HG03135 (cell line): ENCODE data around the gene NAV2.

ENCODE experiments used
- ATAC-seq: cut with Tn5 transposase; IDR thresholded peaks from one replicate; pipeline ENCODE4 v1.9.1; 2021; ENCODE audit warnings: mild to moderate bottlenecking, moderate library complexity; ENCODE audit not compliant: unreplicated experiment

NAV2 gene

DNA sequence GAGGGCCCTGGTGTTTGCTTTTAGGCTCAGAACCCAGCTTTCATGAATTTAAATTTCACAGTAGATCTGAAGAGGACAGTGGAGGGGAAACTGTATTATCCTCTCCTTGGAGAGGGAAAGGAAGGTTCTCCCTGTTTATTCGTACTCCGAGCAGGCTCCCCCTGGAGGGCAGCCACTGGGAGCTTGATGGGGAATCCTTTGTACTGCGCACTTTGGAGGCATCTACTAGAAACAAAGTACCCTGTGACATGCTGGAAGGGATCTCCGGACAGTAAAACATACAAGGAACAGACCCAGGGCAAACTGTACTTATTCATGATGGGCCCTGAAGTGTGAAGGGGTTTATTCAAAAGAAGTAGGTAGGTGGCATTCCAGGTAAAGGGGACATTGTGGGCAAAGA lies 27.2 kb downstream of the NAV2 start:
- no peak for ATAC-seq

DNA sequence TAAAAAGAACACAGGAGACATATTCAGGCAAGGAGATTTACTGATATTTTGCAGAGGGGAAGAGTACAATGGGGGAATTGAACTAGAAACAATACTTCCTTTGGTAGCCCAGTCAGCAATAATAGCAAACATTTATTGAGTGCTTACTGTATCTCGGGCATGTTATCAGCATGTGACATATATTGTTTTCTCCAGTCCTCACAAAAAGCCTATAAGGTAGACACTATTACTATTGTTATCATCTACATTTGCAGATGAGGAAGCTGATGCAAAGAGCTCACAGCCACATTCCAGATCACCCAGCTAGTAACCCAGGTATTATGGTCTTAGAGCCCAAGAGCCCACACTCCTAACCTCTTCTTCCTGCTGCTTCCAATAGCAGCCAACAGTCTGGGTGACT lies 27.9 kb downstream of the NAV2 start:
- ATAC-seq, result no peak

DNA sequence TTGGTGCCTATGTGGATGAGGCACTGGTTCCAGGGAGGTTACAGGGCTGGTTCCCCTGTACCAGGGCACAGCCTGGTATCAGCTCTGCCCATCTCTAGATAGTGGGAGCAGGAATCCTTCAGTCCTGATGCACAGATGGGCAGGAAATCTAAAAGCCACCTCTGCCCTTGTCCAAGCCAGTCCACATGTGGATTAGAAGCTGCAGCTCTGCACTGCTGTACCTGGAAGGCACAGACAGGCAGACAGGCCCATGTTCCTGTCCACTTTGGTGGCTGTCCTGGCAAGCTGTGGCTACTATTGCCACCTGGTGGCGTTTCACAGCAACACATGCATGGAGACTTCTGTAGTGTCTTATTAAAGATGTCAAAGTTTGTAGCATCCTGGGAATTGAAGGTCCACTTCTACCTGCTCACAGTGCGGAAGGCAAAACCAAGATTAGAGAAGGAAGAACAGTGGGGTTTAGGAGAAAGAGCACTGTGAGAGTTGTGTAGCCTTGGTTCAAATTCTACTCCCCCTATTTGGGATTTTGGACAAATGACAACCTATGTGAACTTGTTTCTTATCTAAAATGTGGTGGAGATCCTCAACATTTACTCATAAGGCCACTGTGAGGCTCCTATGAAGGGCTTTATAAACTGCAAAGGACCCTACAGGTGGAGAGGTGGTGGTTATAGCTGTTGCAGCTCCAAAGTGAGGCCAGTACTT lies 30.1 kb downstream of the NAV2 start:
- peak; percentile 87 for ATAC-seq

DNA sequence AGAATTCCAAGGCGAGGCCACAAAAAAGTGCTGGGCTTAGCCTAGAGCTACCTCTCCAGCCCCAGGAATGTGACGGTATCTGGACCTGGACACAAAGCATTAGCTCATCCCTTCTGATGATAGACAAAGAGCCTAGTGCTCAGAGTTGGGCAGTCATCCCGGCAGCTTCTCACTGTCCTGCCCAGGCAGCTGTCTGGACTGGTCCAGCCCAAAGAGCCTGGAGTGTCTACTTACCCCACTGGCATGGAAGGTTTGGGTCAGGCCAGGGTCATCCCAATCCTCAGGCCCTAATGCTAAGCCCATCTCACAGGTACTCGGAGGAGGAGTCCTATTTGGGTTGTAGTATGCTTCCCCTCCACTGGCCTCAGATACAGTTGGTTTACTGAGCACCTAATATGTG lies 31.0 kb downstream of the NAV2 start:
- ATAC-seq, result no peak

DNA sequence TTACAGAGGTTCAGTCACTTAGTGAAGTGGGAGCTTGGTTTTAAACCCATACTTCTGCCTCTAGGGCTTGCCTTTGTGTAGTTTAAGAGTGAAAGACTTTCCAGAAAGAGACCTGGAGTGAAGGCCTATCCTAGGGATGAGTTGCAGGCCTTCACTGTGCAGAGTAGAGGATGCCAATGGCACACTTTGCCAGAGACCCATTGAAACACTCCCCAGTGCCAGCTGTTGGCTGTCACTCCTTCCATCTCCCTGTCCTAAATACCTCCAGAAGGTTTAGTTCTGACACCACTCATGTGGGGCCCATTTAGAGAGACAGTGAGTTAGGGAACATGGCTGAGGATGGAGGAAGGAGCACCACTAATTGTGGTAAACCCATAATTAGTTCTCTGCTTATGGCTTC lies 31.5 kb downstream of the NAV2 start:
- no peak for ATAC-seq

DNA sequence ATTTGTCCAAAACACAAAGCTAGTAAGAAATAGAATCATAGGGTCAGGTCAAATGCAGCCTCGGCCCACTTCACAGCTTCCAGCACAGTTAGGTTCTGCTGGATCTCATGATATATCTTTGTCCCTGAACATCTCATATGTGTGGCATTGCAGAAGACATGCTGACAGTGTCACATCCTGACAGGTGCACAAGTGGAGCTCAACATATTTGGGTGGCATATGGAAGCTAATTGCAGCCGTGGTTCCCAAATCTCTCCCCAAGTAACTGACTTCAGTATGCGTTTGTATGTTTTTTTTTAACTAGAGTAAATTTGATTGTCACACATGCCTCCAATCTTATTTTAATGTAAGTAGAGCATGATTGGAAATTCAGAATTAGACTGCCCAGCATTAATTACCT lies 33.4 kb downstream of the NAV2 start:
- ATAC-seq, result no peak

DNA sequence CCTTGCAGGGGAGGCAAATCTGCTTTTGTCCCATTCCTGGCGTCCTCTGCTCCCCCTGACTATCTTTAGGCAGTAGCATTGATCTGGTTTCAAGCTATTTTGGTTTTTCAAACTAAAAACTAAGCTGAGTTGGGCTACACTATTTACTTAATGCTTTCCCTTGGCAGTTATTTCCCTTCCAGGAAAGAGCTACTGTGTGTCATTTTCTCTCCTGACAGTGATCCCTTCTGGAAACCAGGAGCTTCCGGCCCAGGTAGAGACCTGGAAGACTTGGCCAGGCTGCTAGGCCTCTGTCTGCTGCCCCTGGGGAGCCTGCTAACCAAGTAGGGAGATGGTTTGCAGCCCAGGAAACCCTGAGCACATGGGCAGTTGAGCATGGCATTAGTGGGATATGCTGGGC lies 35.0 kb downstream of the NAV2 start:
- ATAC-seq, result no peak

DNA sequence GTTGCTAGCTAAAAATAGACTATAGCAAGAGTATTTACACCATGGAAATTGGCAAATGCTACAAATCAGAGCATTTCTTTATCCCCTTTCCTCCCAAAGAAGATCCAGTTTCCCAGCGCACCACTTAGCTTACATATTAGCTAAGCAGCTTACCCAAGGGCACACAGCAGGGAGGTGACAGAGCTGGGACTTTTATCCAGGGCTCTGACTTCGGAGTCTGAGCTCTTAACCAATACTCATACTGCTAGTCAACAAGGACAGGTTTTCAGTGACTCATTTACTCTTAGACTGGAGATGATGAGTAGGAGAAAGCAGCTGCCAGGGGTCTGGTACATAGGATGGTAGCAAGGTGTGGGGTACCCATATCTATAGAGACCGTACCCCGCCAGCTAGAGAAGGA lies 38.4 kb downstream of the NAV2 start:
- no peak for ATAC-seq

DNA sequence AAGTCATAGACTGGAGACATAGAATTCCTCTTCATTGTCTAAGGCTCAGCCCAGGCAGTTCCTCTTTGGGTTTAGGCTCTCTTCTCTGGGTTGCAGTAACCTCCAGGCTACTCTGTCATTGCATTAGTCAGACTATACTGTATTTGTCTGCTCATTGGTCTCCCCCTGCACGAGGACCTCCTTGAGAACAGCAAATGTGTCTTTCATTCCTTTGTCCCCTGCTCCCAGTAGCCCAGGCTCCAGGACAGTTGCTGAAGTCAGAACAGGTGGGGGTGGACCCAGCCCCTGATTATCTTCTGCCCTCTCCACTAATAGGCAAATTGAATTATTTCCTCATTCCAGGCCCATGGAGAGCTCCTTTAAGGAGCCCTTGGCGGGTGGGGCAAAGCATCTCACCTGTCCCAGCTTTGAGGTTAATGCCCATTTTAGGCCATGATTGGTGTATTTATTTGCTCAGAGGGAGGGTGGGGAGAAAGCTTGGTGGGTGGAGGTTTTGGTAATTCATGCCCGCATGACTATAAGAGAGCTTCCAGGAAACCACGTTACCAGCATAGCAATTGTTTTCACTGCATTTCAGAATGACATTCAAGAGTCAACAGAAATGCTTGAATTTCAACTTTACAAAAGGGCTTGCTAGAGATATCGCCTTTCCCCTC lies 40.9 kb downstream of the NAV2 start:
- no peak for ATAC-seq

DNA sequence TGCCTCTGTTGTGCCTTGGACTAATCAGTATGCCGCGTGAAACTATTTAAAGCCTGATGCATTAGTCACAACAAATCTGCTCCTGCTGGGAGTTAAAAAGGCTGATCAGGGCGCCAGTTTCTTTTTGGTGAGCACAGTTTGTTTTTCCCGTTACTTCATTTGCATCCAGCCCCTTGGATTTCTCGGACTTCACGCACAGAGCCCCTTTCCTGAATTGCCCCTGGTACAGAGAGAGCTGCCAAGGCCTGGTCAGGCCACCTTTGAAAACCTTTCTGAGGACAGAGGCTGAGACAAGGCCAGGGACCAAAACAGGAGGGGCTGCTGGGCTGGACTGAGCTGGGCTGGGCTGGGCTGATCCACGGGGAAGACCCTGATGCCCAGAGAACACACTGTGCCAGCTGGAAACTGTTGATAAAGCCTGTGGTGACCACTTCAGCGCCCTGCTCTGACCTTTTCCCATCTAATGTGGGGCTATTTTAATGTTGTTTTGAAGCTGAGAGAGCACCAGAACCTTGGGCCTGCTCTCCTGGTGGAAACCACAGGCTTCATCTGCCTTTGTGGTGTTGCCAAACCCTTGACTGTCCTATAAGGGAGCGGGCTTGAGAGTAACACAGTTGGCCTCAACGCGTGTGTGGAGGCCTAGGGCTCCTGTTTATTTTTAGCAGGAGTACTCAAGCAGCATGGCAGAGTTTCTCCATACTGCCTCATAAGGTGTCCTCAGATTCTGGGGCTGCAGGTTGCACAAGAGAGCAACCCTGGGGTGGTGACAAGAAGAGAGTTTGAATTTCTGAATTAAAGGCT lies 44.2 kb downstream of the NAV2 start:
- ATAC-seq, result no peak

DNA sequence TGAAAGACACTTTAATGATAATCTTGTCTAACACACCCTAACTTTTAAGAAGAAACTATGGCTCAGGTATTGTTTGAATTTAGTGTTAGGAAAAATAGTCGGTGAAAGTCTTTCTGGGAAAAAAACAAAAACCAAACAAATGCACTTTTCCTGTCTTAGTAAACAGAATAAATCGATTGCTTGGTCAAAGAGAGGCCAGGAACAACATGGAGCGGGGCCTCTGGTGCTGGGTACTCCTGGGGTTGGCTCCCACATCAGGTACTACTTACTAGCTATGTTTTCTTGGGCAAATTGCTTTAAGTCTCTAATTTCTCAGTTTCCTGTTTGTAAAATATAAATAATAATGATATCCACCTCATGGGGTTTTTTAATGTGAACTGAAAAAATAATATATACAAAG lies 46.8 kb downstream of the NAV2 start:
- ATAC-seq, result no peak

DNA sequence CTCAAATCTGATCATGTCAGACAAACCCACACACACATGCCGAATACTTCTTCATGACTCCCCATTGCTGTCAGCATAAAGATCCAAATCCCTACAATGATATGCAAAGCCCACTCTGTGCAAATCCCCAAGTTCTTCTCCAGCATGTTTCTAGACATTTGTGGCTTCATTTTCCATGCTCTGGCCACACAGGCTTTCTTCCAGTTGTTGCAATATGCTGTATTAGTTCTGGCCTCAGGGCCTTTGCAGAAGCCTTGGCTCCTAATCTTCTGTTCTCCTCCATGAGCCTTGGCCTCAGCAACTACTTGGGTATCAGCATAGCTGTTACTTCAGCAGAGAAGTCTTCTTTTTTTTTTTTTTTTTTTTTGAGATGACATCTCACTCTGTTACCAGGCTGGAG lies 49.6 kb downstream of the NAV2 start:
- ATAC-seq, result no peak

DNA sequence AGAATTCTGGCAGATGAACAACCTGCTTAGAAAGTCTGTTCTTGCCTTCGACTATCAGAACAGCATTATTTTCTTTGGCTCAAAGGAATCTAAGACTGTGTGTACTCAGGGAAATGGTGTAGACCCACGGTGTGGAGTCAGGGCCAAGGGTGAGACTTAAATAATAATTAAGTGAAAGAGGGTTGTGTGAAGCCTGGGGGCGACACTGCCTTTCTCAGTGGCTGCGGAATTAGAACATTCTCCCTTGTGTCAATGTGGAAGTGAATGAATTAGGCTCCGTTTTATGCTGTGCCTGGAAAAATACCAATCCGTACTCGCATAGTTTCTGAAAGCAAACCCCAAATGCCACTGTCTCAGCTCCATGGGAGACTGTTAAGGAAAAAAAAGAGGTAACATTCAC lies 50.7 kb downstream of the NAV2 start:
- no peak for ATAC-seq

DNA sequence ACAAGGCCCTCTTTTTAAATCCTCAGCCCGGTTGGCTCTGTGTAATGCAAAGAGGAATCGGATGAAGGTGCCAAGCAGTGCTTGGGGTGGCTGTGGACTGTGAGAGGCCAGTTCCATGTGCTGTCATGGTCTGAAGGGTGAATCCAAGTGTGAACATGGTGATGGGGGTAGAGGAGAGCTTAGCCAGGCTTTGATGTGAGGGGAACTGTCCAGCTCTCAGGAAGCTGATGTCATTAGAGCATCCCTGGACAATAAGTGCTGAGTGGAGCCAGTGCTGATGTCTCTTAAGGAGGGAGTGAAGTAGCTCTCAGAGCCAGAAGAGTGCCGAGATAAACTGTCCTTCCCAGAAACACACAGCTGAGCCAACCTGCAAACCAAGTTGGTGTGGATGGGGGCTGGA lies 53.6 kb downstream of the NAV2 start:
- ATAC-seq, result no peak

DNA sequence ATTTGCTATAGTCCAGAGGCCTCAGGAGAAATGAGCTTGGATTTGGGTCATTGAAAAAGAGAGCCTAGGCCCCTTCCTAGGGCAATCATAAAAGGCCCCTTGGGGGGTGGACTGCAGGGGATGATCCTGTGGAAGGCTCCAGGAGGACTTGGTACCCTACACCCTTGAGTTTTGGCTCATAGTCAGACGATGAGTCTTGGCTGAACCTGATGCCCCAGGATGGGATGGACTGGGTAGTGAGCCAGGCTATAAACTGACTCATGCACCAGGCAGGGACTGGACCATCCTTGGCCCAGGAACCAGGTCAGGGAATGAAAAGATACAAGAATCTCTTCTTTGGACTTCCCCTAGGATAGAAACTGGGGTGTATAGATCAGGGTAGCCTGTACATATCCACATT lies 54.2 kb downstream of the NAV2 start:
- ATAC-seq, result no peak

DNA sequence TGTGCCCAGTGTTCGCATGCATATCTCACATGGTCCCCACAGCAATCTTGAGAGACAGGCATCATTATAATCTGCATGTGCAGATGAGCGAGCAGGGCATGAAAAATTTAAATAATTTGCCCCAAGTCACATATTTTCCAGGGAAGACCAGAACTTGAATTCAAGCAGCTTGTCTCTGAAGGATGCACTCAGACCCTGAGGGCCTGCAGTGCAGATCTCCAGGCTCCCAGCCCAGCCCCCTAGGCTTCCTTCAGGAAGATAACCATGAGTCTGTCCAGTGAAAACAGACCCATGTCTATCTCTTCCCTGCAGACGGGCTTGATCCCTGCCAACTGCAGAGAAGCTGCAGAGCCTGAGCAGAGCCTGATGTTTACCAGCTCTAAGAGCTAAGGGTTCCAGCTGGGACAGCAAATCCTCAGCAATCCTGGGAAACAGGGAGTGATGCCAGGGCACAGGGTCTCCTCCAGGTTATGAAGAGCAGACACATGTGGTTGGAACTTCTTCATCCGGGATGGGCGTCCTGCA lies 55.1 kb downstream of the NAV2 start:
- ATAC-seq, result no peak

DNA sequence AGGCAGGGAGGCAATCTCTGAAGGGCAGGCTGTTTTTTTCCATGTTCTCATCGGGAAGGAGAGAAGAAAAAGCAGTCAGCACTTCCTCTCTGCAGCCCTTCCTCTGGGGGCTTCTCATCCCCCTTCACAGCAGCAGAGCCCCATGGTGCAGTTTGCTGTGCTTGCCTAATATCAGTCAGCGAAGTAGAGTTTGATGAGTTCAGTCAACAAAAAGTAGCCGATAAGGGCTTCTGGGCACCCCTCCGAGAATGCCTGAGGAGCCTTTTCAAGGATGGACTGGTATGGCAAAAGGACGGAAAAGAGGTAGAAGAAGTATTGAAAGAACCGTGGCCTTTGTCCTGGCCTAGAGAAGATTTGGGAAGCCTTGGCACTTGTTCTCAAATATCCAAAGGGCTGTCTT lies 55.6 kb downstream of the NAV2 start:
- ATAC-seq, result no peak

DNA sequence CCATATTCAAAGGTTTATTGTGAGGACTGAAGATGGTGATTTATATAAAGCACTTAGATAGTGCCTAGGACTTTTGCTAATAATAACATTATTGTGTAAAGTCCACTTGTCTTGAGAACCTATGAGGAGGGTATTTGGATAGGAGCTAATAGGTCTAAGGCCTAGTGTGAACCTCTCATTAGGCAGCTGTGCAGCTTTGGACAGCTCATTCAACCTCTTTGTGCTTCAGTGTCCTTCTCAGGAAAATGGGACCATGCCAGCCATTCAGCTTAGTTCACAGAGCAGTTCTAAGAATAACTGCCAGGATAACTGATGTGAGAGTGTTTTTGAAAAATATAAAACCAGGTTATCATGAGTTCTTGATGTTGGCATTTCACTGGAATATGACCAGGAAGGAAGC lies 56.2 kb downstream of the NAV2 start:
- ATAC-seq, result no peak

DNA sequence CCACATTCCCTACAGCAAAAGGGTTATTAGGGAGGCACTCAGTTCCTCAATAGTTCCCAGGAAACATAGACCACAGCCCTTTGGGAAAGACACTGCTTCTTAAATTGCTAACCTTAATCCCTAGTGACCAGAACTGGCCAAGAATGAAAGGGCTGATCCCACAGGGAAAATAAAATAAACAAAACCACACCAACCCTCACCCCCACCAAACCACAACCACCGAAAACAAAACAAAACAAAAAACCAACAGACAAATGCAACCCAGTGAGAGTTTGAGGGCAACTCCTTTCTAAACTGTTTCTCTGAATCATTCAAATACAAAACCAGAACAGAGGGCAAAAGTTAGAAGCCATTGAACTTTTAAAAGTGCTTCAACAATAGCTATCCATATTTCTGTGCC lies 57.2 kb downstream of the NAV2 start:
- ATAC-seq, result no peak

DNA sequence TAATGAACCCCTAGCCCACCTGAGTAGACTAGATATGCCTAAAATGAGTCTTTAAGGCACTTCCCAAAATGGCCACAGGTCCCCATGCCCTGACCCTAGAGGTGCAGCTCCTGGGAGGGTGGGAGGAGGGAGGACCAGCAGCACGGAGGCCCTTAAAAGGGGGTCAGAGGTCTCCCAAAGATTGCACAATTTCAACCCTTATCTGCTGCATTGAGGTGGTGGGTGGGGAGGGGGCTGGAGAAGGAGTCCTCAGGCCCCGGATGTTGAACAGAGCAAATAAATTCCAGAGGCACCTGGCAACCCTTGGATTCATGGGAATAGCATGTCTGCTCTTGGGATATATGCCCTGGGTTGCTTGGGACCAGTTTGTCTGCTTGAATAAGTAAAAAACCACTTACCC lies 57.6 kb downstream of the NAV2 start:
- ATAC-seq, result no peak

DNA sequence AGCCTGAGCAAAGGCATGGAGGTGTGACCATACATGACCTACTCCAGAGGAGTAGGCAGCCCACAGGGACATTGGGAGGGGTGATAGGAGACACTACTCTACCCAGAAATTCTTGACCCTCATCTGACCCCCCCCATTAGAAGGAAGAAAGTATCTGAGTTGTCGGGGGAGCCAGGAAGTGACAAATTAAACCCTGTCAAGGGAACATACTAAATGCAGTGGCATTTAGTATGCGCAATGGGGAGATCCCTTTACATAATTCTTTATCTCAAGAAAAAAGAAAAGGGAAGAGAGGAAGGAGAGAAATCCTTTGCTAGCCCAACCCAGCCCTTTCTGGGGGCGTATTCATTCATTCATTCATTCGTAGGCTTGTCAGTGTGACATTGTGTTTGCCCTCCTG lies 58.8 kb downstream of the NAV2 start:
- no peak for ATAC-seq

DNA sequence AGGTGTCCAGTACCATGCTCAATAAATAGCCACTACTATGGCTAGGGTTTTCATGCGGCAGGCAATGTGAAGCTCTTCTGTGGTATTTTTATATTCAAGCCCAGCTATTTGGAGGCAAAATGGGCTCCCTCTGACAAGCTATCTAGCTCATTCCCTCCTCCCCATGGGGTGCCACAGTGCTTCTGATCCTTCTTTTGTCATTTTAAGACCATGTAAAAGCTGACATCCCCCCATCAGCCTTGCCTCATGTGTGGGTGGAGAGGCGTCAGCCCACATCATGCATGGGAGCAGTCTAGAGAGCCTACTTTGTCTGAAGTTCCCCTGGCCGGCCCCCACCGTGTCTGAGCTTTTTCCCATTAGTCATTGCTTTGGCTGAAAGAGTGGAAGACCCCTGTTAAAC lies 59.8 kb downstream of the NAV2 start:
- ATAC-seq, result no peak
